Fibroblast of peridontal ligament (primary cell): ENCODE data around the gene SLC6A1.
A peak's percentile ranks its signal among the peaks of the same experiment; 100 is the strongest.

Experiments used
- DNase-seq: peaks from one replicate; pipeline ENCODE4 v3.0.0-alpha.2; 2010; ENCODE audit errors: extremely low read depth

Gene SLC6A1

GRCh38 chr3:10992017-10992942 is at the start of gene SLC6A1:
TSS of gene SLC6A1 (plus strand) at chr3:10992748. CDS start at chr3:11017212, 24,464 bp downstream.
- DNase-seq, result no peak

GRCh38 chr3:10944866-10945265 is 47.7 kb upstream of the SLC6A1 start:
- no peak for DNase-seq

- peak; percentile 26 for DNase-seq
Measured at GRCh38 chr3:10945683-10946287, 46.8 kb upstream of the SLC6A1 start.

- DNase-seq, result no peak
Measured at GRCh38 chr3:10946526-10946925, 46.0 kb upstream of the SLC6A1 start.

- no peak for DNase-seq
Measured at GRCh38 chr3:10948326-10948725, 44.2 kb upstream of the SLC6A1 start.

- no peak for DNase-seq
Measured at GRCh38 chr3:10949197-10949596, 43.4 kb upstream of the SLC6A1 start.

- DNase-seq, result peak; percentile 49
Measured at GRCh38 chr3:10950476-10951294, 41.9 kb upstream of the SLC6A1 start.

GRCh38 chr3:10951295-10951926 is 41.1 kb upstream of the SLC6A1 start:
- DNase-seq, result no peak

GRCh38 chr3:10952525-10952924 is 40.0 kb upstream of the SLC6A1 start:
- DNase-seq, result no peak

- DNase-seq, result no peak
Measured at GRCh38 chr3:10954740-10955139, 37.8 kb upstream of the SLC6A1 start.

- DNase-seq, result no peak
Measured at GRCh38 chr3:10955711-10956453, 36.7 kb upstream of the SLC6A1 start.

- no peak for DNase-seq
Measured at GRCh38 chr3:10956531-10956930, 36.0 kb upstream of the SLC6A1 start.

GRCh38 chr3:10956986-10957385 is 35.6 kb upstream of the SLC6A1 start:
- DNase-seq, result no peak

GRCh38 chr3:10957976-10958749 is 34.4 kb upstream of the SLC6A1 start:
- no peak for DNase-seq

- DNase-seq, result no peak
Measured at GRCh38 chr3:10960255-10960654, 32.3 kb upstream of the SLC6A1 start.

GRCh38 chr3:10961921-10962320 is 30.6 kb upstream of the SLC6A1 start:
- DNase-seq, result no peak

GRCh38 chr3:10962481-10963036 is 30.0 kb upstream of the SLC6A1 start:
- no peak for DNase-seq

GRCh38 chr3:10964537-10965167 is 27.9 kb upstream of the SLC6A1 start:
- no peak for DNase-seq

- DNase-seq, result no peak
Measured at GRCh38 chr3:10968401-10968800, 24.1 kb upstream of the SLC6A1 start.
